HCEC 1CT (cell line): ENCODE results near the gene TMEM163.
A peak's percentile ranks its signal among the peaks of the same experiment; 100 is the strongest.
"Not testable (repeated sequence)": the region's sequence is repeated elsewhere in the genome, so short reads cannot be mapped to it uniquely, and the experiment has no call there.

Source experiments
- DNase-seq: peaks from one replicate; pipeline ENCODE4 v3.0.0-alpha.2; 2017

TMEM163 gene

DNA sequence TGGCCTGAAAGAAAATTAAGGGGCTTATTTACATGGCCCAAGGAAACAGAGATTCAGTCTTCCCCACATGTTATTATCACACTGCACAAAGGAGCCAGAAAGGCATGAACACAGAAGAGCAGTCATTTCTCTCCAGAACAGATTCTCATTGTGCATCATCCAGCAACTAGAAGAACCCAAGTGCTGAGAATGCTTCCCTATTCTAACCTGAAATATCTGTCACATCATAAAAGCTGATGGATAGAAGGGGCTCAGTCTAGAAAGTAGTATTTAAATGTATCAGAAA lies 145.8 kb downstream of the TMEM163 start:
- DNase-seq = no peak

DNA sequence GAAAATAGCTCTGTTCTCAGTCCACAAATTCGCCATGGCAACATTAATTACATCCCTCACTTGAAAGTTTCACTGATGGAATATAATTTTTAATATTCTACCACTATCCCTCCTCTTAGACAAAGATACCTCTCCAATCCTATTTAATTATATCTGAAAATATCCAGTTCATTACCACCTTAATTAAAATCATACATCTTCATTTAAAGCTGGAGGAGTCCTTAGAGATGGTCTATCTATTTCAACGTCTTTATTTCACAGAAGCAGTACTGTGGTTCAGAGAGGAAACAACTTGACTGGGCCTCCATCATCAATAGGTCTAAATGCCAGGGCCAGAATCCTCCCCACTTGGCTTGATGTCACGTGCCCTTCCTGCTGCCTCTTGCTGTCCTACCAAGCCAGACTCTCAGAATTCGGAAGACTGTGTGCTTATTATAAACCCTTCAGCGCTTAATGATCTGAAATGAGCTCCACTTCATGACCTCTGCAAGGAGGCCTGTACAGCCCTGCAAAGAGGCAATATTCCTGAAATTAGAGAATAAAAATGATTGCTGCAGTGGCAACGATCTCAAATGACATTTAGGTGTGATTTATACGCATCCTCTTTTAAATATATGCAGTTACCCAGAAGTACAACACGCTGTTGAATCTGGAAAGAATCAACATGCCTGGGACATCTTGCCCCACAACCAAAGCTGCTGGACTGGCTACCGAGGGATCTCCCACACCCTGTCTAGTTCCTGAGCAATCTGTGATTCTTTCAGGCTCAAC lies 146.3 kb downstream of the TMEM163 start:
- no peak for DNase-seq

DNA sequence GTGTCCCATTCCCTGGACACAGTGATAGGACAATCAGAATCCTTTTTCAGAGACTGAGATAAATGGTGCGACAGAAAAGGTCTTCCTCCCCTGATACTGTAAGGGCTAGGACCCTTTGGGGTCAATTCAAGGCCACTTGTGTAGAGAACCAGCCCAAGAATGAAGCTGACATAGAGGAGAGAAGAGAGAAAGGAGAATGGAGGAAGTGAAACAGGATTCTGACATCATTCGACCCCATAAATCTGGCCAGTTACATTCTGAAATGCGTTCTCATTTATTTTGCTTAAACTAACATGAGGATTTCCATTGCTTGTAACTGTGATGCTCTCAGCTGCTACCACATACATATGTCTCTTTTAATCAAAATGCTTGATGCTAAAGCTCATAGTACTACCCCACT lies 148.1 kb downstream of the TMEM163 start:
- DNase-seq = no peak

- DNase-seq = no peak
Measured at GRCh38 chr2:134568413-134568812, 150.4 kb downstream of the TMEM163 start.

DNA sequence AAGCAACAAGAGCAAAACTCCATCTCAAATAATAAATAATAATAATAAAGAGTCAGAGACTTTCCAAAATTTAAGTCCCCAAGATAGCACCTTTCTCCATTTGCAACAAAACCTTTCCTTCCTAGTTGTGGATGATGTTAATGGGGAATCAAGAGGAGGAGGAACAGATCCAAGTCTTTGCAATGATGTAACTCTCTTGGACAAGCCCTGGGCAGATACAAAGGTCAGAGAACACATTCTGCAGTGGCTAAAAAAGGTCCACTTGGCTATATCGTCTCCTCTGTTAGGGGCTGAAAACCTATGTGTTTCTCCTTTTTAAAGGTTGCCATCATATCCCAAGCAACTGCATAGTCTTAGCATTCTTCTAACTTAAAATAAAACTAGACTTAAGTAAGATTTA lies 151.1 kb downstream of the TMEM163 start:
- no peak for DNase-seq

DNA sequence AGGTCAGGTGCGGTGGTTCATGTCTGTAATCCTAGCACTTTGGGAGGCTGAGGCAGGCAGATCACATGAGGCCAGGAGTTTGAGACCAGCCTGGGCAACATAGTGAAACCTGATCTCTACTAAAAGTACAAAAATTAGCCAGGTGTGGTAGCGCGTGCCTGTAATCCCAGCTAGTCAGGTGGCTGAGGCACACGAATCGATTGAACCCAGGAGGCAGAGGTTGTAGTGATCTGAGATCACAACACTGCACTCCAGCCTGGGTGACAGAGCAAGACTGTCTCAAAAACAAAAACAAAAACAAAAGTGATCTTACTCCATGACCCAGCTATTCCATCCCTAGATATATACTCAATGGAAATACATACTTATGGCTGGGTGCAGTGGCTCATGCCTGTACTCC lies 153.8 kb downstream of the TMEM163 start:
- not testable (repeated sequence) for DNase-seq

- no peak for DNase-seq
Measured at GRCh38 chr2:134564549-134564948, 154.3 kb downstream of the TMEM163 start.

- no peak for DNase-seq
Measured at GRCh38 chr2:134558208-134558830, 160.5 kb downstream of the TMEM163 start.

- peak; percentile 22 for DNase-seq
Measured at GRCh38 chr2:134555411-134555810, 163.4 kb downstream of the TMEM163 start.

DNA sequence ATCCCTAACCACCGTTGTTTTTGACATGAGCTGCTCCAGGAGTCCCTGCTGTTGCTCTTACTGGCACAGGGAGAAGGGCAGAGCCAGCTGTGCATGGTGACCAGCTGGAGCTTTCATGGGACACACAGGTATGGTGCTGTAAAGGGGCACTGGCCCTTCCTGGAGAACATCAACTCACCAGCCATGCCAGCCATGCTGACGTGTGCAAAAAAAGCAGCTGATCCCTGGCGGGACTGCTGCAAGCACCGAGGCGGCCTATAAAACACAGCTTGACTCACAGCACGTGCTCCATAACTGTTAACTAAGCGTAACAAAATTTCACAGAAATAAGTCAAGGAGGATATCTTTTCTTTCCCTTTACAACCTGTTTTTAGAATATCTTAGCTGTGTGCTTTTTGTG lies 165.1 kb downstream of the TMEM163 start:
- no peak for DNase-seq

- DNase-seq = no peak
Measured at GRCh38 chr2:134550566-134551164, 168.1 kb downstream of the TMEM163 start.

DNA sequence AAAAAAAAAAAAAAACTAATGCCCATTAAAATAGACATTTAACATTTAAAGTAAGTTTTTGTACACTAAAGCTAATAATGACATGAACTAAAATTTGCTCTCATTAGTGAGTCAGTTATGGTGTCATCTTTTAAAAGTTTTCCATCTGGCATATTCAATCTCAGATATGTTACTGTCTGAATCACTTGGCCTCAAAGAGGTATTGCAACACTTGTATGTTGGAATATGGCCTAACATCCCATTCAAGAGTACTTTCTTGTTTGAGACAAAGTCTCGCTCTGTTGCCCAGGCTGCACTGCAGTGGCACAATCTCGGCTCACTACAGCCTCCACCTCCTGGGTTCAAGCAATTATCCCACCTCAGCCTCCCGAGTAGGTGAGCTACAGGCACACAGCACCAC lies 169.7 kb downstream of the TMEM163 start:
- DNase-seq = peak; percentile 69

GRCh38 chr2:134540990-134541389 lies 177.8 kb downstream of the TMEM163 start:
- DNase-seq = no peak

DNA sequence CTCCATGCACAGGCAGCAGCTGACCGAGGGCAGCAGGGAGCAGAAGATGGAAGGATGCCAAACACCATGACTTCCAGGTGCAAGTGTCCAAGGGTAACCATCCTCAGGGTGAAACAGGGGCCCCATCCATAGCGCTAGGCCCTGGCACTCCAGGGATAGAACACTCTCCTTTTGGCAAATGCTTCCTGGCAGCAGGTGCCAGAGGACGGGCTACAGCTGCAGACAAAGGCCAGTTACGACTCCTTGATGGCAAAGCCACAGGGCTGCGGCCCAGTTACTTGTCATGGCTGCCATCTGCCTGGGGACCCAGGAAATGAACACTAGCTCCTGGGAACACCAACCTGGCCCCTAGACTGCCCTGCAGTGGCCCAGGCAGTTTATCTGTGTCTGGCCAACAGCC lies 178.8 kb downstream of the TMEM163 start:
- DNase-seq = no peak

GRCh38 chr2:134537702-134538101 lies 181.1 kb downstream of the TMEM163 start:
- DNase-seq = no peak

DNA sequence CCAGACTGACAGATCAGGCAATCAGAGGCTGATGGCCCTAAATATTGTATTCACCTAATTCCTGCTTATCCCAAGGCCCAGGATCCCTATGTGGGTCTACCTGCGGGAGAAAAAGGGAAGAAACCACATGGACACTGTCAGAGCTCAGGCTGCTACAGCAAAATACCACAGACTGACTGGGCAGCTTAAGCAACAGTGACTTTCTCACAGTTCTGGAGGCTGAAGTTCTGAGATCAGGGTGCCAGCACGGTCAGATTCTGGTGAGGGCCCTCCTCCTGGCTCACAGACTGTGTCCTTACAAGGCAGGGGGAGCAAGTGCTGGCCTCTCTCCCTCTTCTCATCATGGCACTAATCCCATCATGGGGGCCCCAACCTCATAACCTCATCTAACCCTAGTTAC lies 181.7 kb downstream of the TMEM163 start:
- no peak for DNase-seq

DNA sequence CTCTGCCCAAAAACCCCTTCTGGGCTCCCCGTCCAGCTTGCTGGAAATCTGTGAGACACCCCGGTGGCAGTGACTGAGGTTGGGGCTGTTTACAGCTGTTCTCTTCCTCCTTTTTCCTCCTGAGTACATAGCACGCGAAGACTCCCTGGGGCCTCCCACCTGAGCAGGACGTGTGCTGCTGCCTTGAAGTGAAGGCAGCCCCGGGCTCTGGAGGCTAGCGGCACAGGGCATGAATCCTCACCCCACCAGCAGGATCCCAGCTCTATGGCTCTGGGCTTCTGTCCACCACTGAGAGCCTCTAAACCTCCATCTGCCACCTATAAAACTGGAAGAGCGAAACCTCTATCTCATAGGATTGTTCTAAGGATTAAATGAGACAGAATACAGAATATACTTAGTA lies 182.5 kb downstream of the TMEM163 start:
- DNase-seq = no peak

DNA sequence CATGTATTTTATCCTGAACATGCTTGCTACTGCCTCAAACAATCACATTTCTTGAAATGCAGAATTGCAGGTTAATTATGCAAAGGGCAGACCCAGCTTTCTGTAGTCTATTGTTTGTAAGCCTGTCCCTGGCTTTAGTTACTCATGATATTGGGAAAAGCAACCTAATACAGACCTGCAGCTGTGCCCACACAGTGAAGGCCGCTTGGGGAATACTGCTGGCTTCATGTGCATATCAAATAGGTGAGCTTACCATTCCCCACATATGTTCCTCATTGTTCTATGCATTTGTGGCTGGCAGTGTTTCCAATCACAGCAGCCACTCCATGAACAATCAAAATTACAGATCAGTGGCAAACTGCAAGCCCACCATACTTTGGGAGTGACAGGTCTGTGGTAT lies 186.3 kb downstream of the TMEM163 start:
- no peak for DNase-seq

DNA sequence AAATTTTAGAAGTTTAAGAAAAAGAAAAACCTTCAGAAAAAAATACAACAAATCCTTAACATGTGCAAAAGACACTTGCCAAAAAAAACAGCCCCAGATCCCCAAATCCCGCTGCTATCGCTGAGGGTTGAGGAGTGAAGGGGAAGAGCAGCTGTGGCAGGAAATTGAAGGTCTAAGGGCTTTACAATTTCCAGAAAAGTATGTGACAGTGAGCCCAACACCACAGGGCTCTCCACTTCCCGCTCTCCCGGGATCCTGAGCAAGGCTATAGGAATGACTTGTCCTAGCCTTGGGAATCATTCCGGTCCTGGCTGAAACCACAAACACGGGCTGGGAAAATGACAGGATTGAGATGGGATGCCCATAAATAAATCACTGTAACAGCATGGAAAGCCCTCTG lies 191.4 kb downstream of the TMEM163 start:
- no peak for DNase-seq

DNA sequence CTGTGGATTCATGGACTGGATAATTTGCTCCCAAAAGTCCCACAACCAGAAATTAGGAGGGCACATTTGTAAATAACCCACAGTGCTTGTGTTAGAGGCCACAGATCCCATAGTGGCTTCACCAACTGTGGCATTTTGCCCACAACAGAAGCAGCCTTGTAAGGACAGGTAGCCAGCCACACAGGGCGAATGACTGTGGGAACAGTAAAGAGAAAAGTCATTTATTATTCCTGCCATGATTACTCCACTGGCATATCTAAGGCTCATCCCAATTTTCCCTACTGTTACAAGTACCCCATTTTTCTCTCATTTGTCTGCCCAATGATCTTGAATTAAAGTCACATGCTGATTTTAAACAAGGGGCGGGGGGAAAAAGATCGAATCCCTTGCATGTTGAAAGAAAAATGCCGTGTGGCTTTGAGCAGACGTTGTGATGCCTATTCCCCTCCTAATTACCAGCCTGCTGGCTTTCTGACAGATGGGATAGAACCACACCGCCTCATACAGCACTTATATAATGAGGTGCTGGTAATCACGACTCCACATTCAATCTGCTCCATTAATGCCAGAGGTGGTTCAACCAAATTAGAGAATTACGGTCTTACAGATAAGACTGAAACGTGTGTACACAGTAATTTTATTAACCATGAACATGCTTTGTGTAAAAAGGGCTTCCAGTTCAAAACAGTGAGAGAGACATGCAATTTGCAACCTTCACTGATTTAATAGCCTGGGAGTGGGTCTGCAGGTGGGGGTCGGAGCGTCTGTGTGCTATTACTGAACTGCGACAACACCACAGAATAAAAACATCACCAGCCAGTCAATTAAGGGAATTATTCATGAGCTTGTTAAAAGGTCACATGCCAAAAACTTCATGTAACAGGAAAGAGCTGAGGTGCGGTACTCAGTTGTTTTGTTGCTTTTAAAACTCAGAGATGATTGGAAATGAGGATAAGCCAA lies 196.0 kb downstream of the TMEM163 start:
- DNase-seq = no peak

- DNase-seq = no peak
Measured at GRCh38 chr2:134518101-134518500, 200.7 kb downstream of the TMEM163 start.

- DNase-seq = no peak
Measured at GRCh38 chr2:134515137-134515536, 203.7 kb downstream of the TMEM163 start.

GRCh38 chr2:134513465-134513804 lies 205.4 kb downstream of the TMEM163 start:
- no peak for DNase-seq
